Stimulated activated CD8-positive, alpha-beta memory T cell treated with anti-CD3 and anti-CD28 coated beads, Interleukin-4, amount 100 ng/mL, for 48 hours (primary cell): ENCODE results near the gene RDH11.
A peak's percentile ranks its signal among the peaks of the same experiment; 100 is the strongest.

Experiments used
- DNase-seq: peaks from one replicate; pipeline ENCODE4 v3.0.0-alpha.2; 2020

Gene RDH11

DNA sequence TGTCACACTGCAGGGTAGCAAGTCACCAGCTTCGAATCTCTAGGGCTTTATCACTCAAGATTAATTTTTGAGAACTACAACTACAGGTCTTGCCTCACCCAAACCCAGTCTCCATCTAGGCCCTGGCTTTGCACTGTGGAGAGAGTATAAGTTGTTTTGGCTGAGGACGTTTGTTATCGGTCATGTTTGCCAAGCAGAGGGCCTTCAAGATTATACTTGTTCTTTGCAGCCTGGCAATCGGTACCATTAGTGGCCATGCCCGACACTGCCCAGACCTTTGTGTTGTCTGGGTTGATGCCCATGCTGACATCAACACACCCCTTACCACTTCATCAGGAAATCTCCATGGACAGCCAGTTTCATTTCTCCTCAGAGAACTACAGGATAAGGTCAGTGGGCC, 50.1 kb downstream of the RDH11 start:
- no peak for DNase-seq

DNA sequence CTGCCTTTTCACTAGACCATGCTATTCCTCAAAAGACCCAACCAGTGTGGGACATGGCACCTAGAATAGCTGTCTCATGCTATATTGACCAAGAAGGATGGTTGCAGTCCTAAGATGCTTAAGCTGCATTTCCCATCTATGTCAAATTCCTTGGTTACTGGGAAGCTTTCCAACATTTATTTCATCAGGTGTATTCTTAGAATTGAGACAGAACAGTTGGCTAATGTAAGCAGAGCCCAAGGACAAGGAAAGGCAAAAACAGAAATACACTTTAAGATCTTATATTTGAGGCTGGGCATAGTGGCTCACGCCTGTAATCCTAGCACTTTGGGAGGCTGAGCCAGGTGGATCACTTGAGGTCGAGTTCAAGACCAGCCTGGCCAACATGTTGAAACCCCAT, 51.1 kb downstream of the RDH11 start:
- DNase-seq: no peak

DNA sequence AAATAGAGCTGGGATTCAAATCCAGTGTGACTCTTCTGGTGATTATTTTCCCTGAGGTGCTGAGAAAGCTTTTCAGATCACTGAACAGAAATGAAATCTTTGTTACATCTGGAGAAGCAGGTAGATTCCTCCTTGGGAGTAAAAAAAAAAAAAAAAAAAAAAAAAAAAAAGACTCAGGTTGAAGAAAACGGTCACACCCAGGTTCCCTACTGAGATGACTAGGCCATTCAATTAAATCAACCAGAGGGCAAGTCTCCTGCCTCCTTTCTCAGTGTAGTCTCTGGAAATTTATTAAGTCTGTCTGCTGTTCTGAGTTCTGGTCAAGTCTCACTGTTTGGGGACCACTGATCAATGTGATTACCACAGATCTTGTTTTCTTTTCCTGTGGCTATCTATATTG, 51.9 kb downstream of the RDH11 start:
- DNase-seq: no peak

DNA sequence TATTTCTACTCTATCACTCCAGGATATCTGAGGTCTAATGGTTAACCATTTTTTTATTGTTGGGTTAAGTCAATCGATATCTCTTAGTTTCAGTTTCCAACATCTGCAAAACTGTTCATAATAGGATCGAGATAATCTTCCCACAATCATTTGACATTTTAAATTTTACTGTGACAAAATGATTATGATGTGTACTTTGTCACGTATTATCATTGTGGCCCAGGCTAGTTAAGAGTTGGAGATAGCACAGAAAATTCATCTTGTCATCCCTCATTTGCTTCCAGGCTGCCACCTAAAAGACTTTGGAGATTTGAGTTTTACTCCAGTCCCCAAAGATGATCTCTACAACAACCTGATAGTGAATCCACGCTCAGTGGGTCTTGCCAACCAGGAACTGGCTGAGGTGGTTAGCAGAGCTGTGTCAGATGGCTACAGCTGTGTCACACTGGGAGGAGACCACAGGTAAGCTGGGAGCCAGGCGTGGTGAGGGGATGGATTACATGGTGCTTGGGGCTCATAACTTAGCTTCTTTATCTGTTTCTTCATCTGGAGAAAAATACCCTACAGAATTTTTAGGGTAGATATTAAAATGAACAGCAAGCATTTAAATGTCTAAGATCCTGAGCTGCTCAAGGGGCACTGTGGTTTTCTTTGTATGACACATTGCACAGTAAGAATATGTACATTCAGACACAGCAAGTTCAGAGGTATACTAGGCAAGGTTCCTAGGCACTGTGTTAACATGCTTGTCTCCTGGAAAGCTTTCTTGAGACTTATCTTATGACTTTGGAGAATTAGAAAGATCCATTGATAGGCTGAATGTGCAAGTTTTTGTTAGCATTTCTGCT, 53.4 kb downstream of the RDH11 start:
- DNase-seq: peak; percentile 59

DNA sequence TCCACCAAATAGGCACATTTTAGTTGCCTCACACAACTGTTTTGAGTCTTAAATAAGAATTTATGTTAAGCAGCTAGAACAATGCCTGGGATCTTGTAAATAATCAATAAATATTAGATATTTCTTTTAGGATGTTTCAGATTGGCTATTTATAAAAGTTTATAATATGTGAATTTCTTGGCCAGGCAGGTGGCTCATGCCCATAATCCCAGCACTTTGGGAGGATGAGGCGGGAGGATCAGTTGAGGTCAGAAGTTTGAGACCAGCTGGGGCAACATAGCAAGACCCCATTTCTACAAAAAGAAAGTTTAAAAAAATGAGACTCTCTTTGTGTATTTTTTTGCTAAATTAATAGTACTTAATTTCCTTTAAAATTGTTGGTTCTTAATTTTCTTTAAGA, 54.1 kb downstream of the RDH11 start:
- no peak for DNase-seq

DNA sequence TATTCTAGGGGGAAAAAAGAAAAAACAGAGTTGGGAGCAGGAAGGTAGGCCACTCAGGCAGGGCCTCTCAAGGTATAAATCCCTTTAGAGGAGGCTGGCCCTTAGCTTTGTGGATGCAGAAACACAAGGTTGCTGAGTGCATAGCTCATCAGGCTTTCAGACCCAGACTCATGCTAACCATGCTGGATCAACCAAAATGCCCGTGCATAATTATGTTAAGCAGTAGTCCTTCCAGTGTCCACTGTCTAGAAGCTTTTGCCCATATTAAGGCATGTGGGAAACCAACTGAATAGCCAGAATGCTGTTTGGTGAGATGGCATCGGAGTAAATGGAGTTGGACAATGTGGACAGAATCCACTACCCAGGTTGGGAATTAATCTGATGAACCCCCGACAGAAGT, 56.9 kb downstream of the RDH11 start:
- DNase-seq: no peak

DNA sequence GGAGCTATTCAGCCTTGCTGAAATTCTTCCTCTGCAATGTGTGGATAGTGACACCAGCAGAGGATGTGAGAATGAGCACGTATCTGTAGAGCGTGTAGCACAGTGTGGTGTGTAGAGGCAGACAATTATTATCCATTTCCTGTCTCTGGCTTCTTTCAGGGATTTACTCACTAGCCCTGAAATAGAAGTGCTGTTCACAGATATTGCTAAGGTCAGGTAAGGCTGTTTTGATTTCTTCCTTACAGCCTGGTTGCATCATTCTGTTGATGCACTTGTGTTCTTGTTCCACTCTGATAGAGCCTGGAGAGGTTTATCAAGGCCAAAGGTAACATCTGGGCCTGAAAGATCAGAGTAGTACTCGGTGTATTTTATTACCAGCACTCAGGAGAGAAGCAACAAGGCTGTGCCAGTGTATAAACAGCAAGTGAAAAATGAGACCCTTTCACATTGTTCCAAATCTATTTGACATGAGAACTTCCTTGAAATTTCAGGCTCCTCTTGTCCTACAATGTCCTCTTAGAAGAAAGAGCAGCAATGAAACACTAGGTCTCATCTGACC, 59.1 kb downstream of the RDH11 start:
- no peak for DNase-seq

DNA sequence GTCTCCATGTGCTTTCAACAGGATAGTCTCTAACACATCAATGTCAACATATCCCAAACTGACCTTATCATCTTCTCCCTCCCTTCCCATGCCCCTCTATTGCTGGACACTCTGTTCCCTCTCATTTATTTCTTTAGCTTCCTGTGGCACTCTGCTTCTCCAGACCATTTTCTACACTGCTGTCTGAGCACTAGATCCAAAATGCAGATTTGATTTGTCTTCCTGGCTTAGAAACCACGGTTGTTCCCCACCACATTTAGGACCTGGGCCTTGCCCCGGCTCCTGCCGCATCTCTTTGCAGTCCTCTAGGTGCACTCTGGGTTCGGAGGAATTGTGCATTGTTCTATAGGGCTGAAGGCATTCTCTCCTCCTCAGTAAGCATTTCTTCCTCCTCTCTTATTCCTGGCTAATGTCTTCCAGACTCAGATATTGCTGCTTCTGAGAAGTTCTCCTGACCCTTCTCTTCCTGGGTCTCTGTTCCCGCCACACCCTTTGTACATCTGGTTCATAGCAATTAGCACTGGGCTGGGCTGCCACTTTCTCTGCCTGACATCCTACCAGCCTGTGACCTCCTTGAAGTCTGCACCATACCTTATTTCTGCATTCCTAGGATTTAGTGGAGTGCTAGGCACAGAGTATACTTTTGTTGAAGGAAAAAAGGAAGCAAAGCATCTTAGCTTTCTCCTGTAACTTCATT, 62.0 kb downstream of the RDH11 start:
- no peak for DNase-seq

DNA sequence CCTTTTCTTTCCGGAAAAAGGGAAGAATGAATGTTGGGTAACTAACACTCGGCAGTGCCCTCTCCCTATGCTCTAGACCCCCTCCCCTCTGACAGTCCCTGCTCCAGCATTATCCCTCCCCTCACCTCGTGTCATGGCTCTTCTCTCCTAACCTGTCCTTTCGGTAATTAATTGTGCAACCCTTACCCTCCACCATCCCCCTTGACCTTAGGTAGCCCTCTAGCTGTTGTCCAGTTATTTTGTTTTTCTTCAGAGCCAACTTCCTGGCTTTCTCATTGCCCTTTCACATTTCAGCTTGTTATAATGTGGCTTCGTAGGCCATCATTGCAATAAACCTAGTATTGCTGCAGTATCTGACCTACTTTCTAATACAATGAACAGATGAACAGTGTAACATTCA, 64.6 kb downstream of the RDH11 start:
- DNase-seq: no peak

DNA sequence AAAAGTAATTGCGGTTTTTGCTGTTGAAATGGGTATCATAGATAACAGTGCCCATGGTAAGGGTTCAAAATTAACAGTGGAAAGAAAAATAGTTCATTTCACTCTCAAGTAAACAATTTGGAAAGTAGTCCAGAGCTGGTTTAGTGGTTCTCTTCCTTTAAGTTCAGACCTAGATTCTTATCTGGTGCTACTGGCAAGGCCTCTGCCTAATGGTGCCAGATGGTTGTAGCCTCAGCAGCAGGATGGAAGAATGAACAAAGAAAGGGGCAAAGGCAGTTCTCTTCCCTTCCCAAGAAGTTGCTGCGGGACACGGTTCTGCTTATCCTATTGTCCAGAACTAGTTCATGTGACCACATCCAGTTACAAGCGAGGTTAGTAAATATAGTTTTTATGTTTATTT, 65.4 kb downstream of the RDH11 start:
- no peak for DNase-seq

DNA sequence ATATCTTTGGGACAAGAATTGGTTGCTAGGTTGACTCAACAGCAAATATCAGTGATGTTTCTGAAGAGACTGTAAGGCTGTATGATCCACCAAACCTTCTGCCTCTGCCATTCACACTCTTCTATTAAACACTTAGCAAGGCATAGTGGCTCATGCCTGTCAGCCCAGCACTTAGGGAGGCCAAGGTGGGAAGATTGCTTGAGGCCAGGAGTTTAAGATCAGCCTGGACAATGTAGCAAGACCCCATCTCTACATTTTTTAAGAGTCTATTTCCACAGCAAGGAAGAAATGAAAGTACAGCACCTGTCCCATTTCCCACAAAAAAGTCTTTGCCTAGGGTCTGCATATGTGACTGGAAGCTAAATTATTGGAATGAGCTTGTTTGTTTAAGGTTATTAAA, 68.0 kb downstream of the RDH11 start:
- no peak for DNase-seq
